PC-3 (cell line): ENCODE results near the gene IFITM2.

ENCODE experiments used
- EZH2 ChIP-seq: fragments of 300-600 bp; sonication (generic); IDR thresholded peaks from one replicate; pipeline ENCODE4 v1.6.1; 2017; ENCODE audit warnings: antibody characterized with exemption, mild to moderate bottlenecking, low read length; ENCODE audit not compliant: unreplicated experiment
- EZH2phosphoT487 ChIP-seq: fragments of 300-600 bp; sonication (generic); IDR thresholded peaks from 2 replicates; pipeline ENCODE4 v1.6.1; 2018; ENCODE audit warnings: mild to moderate bottlenecking, antibody characterized with exemption, low read length, borderline replicate concordance

DNA sequence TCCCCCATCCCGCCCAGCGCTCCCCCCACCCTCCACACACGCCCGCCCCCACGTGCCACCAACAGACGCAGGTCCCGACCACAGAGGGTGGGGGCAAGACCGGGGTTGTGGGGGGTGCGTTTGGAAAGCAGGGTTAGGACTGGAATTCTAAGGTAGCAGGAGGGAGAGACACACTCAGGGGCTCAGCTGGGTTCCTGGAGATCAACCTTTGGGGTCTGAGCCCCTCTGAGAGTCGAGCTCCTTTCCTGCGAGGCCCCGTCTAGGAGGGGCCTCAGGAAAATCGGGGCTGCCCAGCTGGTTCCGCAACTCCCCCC, 18.3 kb upstream of the IFITM2 start:
- TF ChIP-seq EZH2phosphoT487 = no peak
- no peak for TF ChIP-seq EZH2
